HG03135 (cell line): ENCODE data around the gene COL9A3.
A peak's percentile ranks its signal among the peaks of the same experiment; 100 is the strongest.

Experiments used
- ATAC-seq: cut with Tn5 transposase; IDR thresholded peaks from one replicate; pipeline ENCODE4 v1.9.1; 2021; ENCODE audit warnings: mild to moderate bottlenecking, moderate library complexity; ENCODE audit not compliant: unreplicated experiment

The COL9A3 gene

GRCh38 chr20:62822239-62822787 lies 5.5 kb downstream of the COL9A3 start:
- ATAC-seq = no peak

GRCh38 chr20:62822788-62823651 lies 6.2 kb downstream of the COL9A3 start:
- ATAC-seq = no peak

- no peak for ATAC-seq
Measured at GRCh38 chr20:62823688-62824475, 7.0 kb downstream of the COL9A3 start.

GRCh38 chr20:62824476-62825332 lies 7.9 kb downstream of the COL9A3 start:
- no peak for ATAC-seq

GRCh38 chr20:62825333-62825985 lies 8.6 kb downstream of the COL9A3 start:
- no peak for ATAC-seq

GRCh38 chr20:62825986-62826645 lies 9.3 kb downstream of the COL9A3 start:
- no peak for ATAC-seq

- ATAC-seq = no peak
Measured at GRCh38 chr20:62826646-62827310, 9.9 kb downstream of the COL9A3 start.

- no peak for ATAC-seq
Measured at GRCh38 chr20:62827311-62828038, 10.6 kb downstream of the COL9A3 start.

- ATAC-seq = no peak
Measured at GRCh38 chr20:62828051-62828450, 11.2 kb downstream of the COL9A3 start.

- no peak for ATAC-seq
Measured at GRCh38 chr20:62828511-62829230, 11.8 kb downstream of the COL9A3 start.

GRCh38 chr20:62829231-62830230 lies 12.7 kb downstream of the COL9A3 start:
- ATAC-seq = no peak

- ATAC-seq = no peak
Measured at GRCh38 chr20:62830251-62830650, 13.4 kb downstream of the COL9A3 start.

- ATAC-seq = no peak
Measured at GRCh38 chr20:62830821-62831220, 14.0 kb downstream of the COL9A3 start.

GRCh38 chr20:62831361-62831788 lies 14.5 kb downstream of the COL9A3 start:
- ATAC-seq = no peak

GRCh38 chr20:62831854-62832211 lies 15.0 kb downstream of the COL9A3 start:
- no peak for ATAC-seq

GRCh38 chr20:62832212-62832922 lies 15.5 kb downstream of the COL9A3 start:
- peak; percentile 65 for ATAC-seq
